H9 (cell line): ENCODE results near the gene PRR20D. TPM values are rescaled to one million over a fixed set of nuclear protein-coding genes. Genes with fewer than 3 reads are reported as not detected.
A peak's percentile ranks its signal among the peaks of the same experiment; 100 is the strongest.

ENCODE experiments used
- DNase-seq: peaks from one replicate; pipeline ENCODE4 v3.0.0-alpha.2; 2017
- H2AFZ ChIP-seq: one replicate; pipeline ENCODE4 v1.6.1; 2013; ENCODE audit warnings: mild to moderate bottlenecking, low read length, control low read depth, moderate library complexity
- H2AK5ac ChIP-seq: 2 replicates; pipeline ENCODE4 v1.6.1; 2013; ENCODE audit warnings: low read length, control low read depth, mixed read lengths; ENCODE audit not compliant: insufficient read length
- H2BK120ac ChIP-seq: one replicate; pipeline ENCODE4 v1.6.1; 2013; ENCODE audit warnings: low read depth, mild to moderate bottlenecking, low read length, control low read depth, inconsistent platforms; ENCODE audit not compliant: poor library complexity, severe bottlenecking
- H2BK12ac ChIP-seq: 2 replicates; pipeline ENCODE4 v1.6.1; 2013; ENCODE audit warnings: low read length, control low read depth, mixed read lengths, low read depth; ENCODE audit not compliant: insufficient read length
- H2BK15ac ChIP-seq: 2 replicates; pipeline ENCODE4 v1.6.1; 2013; ENCODE audit warnings: low read depth, low read length, control low read depth
- H2BK20ac ChIP-seq: one replicate; pipeline ENCODE4 v1.6.1; 2013; ENCODE audit warnings: low read depth, mild to moderate bottlenecking, low read length, control low read depth, inconsistent platforms; ENCODE audit not compliant: poor library complexity, severe bottlenecking
- H2BK5ac ChIP-seq: 2 replicates; pipeline ENCODE4 v1.6.1; 2013; ENCODE audit warnings: low read length, control low read depth, mixed read lengths; ENCODE audit not compliant: insufficient read length
- H3K14ac ChIP-seq: 2 replicates; pipeline ENCODE4 v1.6.1; 2013; ENCODE audit warnings: low read length, control low read depth; ENCODE audit not compliant: insufficient read depth
- H3K18ac ChIP-seq: 2 replicates; pipeline ENCODE4 v1.6.1; 2013; ENCODE audit warnings: low read depth, mild to moderate bottlenecking, mixed read lengths, low read length, control low read depth; ENCODE audit not compliant: insufficient read length
- H3K23ac ChIP-seq: 2 replicates; pipeline ENCODE4 v1.6.1; 2013; ENCODE audit warnings: low read length, control low read depth, mixed read lengths, low read depth; ENCODE audit not compliant: insufficient read length
- H3K23me2 ChIP-seq: 2 replicates; pipeline ENCODE4 v1.6.1; 2013; ENCODE audit warnings: low read depth, mild to moderate bottlenecking, mixed read lengths, low read length, control low read depth; ENCODE audit not compliant: insufficient read length, poor library complexity, severe bottlenecking
- H3K27ac ChIP-seq: 2 replicates; pipeline ENCODE4 v1.5.1; 2013; ENCODE audit warnings: low read length, control low read depth, mixed read lengths, low read depth; ENCODE audit not compliant: insufficient read length
- H3K27me3 ChIP-seq: 2 replicates; pipeline ENCODE4 v1.6.1; 2013; ENCODE audit warnings: low read length, control low read depth, inconsistent platforms; ENCODE audit not compliant: insufficient read depth
- H3K4ac ChIP-seq: 2 replicates; pipeline ENCODE4 v1.6.1; 2013; ENCODE audit warnings: low read depth, mild to moderate bottlenecking, control low read depth, inconsistent platforms, low read length, moderate library complexity
- H3K4me1 ChIP-seq: 2 replicates; pipeline ENCODE4 v1.6.1; 2013; ENCODE audit warnings: low read length, control low read depth, inconsistent platforms; ENCODE audit not compliant: insufficient read depth
- H3K4me2 ChIP-seq: 2 replicates; pipeline ENCODE4 v1.6.1; 2013; ENCODE audit warnings: low read length, control low read depth, mixed read lengths; ENCODE audit not compliant: insufficient read length, insufficient read depth
- H3K56ac ChIP-seq: 2 replicates; pipeline ENCODE4 v1.6.1; 2013; ENCODE audit warnings: low read depth, mild to moderate bottlenecking, mixed read lengths, low read length, control low read depth; ENCODE audit not compliant: insufficient read length
- H3K79me1 ChIP-seq: 2 replicates; pipeline ENCODE4 v1.6.1; 2013; ENCODE audit warnings: low read depth, mild to moderate bottlenecking, moderate library complexity, low read length, control low read depth, inconsistent platforms; ENCODE audit not compliant: insufficient read depth, poor library complexity, severe bottlenecking
- H3K79me2 ChIP-seq: 2 replicates; pipeline ENCODE4 v1.6.1; 2013; ENCODE audit warnings: low read length, control low read depth, inconsistent platforms; ENCODE audit not compliant: insufficient read depth
- H3K9ac ChIP-seq: 2 replicates; pipeline ENCODE4 v1.6.1; 2013; ENCODE audit warnings: low read length, control low read depth, mixed read lengths; ENCODE audit not compliant: insufficient read length; ENCODE audit errors: extremely low read depth
- H3K9me3 ChIP-seq: one replicate; pipeline ENCODE4 v1.6.1; 2013; ENCODE audit warnings: low read depth, low read length, inconsistent platforms; ENCODE audit not compliant: control insufficient read depth
- H3T11ph ChIP-seq: one replicate; pipeline ENCODE4 v1.6.1; 2013; ENCODE audit warnings: mild to moderate bottlenecking, low read length, control low read depth, inconsistent platforms
- H4K20me1 ChIP-seq: one replicate; pipeline ENCODE4 v1.6.1; 2013; ENCODE audit not compliant: control insufficient read depth, insufficient read length, insufficient read depth
- H4K5ac ChIP-seq: 2 replicates; pipeline ENCODE4 v1.6.1; 2013; ENCODE audit warnings: low read depth, mild to moderate bottlenecking, mixed read lengths, low read length, control low read depth; ENCODE audit not compliant: insufficient read length
- H4K8ac ChIP-seq: replicated peaks from 2 replicates; pipeline ENCODE4 v1.6.1; 2013; ENCODE audit warnings: low read length, control low read depth, mixed read lengths, low read depth; ENCODE audit not compliant: insufficient read length
- H4K91ac ChIP-seq: 2 replicates; pipeline ENCODE4 v1.6.1; 2013; ENCODE audit warnings: low read depth, mild to moderate bottlenecking, moderate library complexity, mixed read lengths, low read length, control low read depth; ENCODE audit not compliant: insufficient read length
- H3K27ac Mint-ChIP-seq, 3 experiments: 2 replicates in 2 of 3; 3 replicates in 1 of 3; pipeline ENCODE4 v1.8.0; 2020 to 2021; ENCODE audit warnings: mixed read lengths in 3 of 3, mild to moderate bottlenecking in 1 of 3, moderate library complexity in 1 of 3
- H3K27me3 Mint-ChIP-seq: 2 replicates; pipeline ENCODE4 v1.8.0; 2021; ENCODE audit warnings: low read depth, mild to moderate bottlenecking, moderate library complexity, mixed read lengths
- H3K36me3 Mint-ChIP-seq, 3 experiments: 2 replicates in 2 of 3; 3 replicates in 1 of 3; pipeline ENCODE4 v1.8.0; 2020 to 2021; ENCODE audit warnings: low read depth in 3 of 3, mixed read lengths in 3 of 3; ENCODE audit not compliant: insufficient read depth in 1 of 3
- H3K4me1 Mint-ChIP-seq, 2 experiments: 2 replicates each; pipeline ENCODE4 v1.8.0; 2020; ENCODE audit warnings: mixed read lengths in 2 of 2
- H3K4me3 Mint-ChIP-seq, 2 experiments: 2 replicates in 1 of 2; 3 replicates in 1 of 2; pipeline ENCODE4 v1.8.0; 2020 to 2021; ENCODE audit warnings: mild to moderate bottlenecking in 2 of 2, mixed read lengths in 2 of 2, moderate library complexity in 1 of 2
- H3K9me3 Mint-ChIP-seq, 2 experiments: 2 replicates in 1 of 2; 3 replicates in 1 of 2; pipeline ENCODE4 v1.8.0; 2020; ENCODE audit warnings: mild to moderate bottlenecking in 2 of 2, mixed read lengths in 2 of 2, moderate library complexity in 1 of 2
- WGBS: extraction: QIAGEN DNeasy Blood & Tissue Kit; methylation state at CpG from one replicate; pipeline ENCODE4 v1.1.7; 2013; ENCODE audit warnings: missing lambda C conversion rate, low lambda C conversion rate, mixed read lengths; ENCODE audit not compliant: insufficient read length; ENCODE audit errors: extremely low coverage; 5-methylcytosine and 5-hydroxymethylcytosine counted together
- total RNA-seq: library from RNA; stranded (reverse); gene quantifications from 2 replicates; pipeline ENCODE4 v1.2.1, GENCODE V29; 2021
- TF ChIP-seq, protein P1 (sequence below): fragments of 200-600 bp; sonication (generic); conservative IDR thresholded peaks from 3 replicates; pipeline ENCODE4 v1.8.0; 2021; ENCODE audit warnings: antibody characterized with exemption, mild to moderate bottlenecking

Gene PRR20D
- total RNA-seq, 1 experiment from 2014 or later = not detected

DNA sequence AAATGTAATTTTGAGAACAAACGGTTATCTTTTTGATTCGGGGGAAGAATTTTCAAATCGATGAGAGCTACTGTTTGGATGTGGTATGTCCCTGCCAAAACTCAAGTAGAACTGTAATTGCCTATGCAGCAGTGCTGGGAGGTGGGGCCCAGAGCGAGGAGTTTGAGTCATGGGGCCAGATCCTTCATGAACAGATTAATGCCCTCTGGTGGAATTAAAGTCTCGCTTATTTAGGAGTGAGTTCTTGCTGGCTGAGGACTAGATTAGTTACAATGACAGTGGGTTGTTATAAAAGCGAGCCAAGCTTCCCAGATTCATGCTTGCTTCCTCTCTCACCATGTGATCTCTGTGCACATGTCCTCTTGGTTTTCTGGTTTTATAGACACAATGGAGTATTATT lies 31.5 kb upstream of the PRR20D start:
- Histone ChIP-seq H2AFZ (no peak overlapping the region), H2BK12ac (no peak overlapping the region), H3K27me3 (no peaks in the 10 kb centered on the region), H2BK20ac (no peak overlapping the region), H3T11ph (no peak overlapping the region), H3K18ac (no peak overlapping the region), H3K9me3 (no peaks in the 10 kb centered on the region), H4K5ac (no peak overlapping the region), H2BK15ac (no peak overlapping the region), H2BK120ac (no peak overlapping the region), H3K79me2 (no peaks in the 10 kb centered on the region), H3K23ac (no peak overlapping the region), H2AK5ac (no peak overlapping the region), H3K9ac (no peak overlapping the region), H3K27ac (no peak overlapping the region), H3K4me2 (no peak overlapping the region), H4K91ac (no peak overlapping the region), H3K23me2 (no peaks in the 10 kb centered on the region), H4K8ac (no peak overlapping the region), H3K56ac (no peak overlapping the region), H2BK5ac (no peak overlapping the region), H3K4me1 (no peaks in the 10 kb centered on the region), H4K20me1 (no peaks in the 10 kb centered on the region), H3K79me1 (no peaks in the 10 kb centered on the region), H3K4ac (no peak overlapping the region), H3K14ac (no peak overlapping the region)
- H3K4me1 Mint-ChIP-seq = no peaks in the 10 kb centered on the region
- no peak overlapping the region for H3K4me3 Mint-ChIP-seq
- peak; percentile 50 for DNase-seq
- WGBS = no CpG with 5 or more reads among the region's 6 CpGs
- TF ChIP-seq, protein P1, sequence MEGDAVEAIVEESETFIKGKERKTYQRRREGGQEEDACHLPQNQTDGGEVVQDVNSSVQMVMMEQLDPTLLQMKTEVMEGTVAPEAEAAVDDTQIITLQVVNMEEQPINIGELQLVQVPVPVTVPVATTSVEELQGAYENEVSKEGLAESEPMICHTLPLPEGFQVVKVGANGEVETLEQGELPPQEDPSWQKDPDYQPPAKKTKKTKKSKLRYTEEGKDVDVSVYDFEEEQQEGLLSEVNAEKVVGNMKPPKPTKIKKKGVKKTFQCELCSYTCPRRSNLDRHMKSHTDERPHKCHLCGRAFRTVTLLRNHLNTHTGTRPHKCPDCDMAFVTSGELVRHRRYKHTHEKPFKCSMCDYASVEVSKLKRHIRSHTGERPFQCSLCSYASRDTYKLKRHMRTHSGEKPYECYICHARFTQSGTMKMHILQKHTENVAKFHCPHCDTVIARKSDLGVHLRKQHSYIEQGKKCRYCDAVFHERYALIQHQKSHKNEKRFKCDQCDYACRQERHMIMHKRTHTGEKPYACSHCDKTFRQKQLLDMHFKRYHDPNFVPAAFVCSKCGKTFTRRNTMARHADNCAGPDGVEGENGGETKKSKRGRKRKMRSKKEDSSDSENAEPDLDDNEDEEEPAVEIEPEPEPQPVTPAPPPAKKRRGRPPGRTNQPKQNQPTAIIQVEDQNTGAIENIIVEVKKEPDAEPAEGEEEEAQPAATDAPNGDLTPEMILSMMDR = peak; percentile 30; the same call in 2 of the 3 replicates
- H3K27ac Mint-ChIP-seq = no peak overlapping the region
- no peaks in the 10 kb centered on the region; a peak in 1 of 5 replicates for H3K9me3 Mint-ChIP-seq
- H3K27me3 Mint-ChIP-seq = no peaks in the 10 kb centered on the region
- no peaks in the 10 kb centered on the region for H3K36me3 Mint-ChIP-seq
